CD4-positive, alpha-beta T cell treated with Interleukin-21 for 1 hour (primary cell): ENCODE data around the gene TPM3.
A peak's percentile ranks its signal among the peaks of the same experiment; 100 is the strongest.
"Not testable (repeated sequence)": the region's sequence is repeated elsewhere in the genome, so short reads cannot be mapped to it uniquely, and the experiment has no call there.

ENCODE experiments used
- DNase-seq: peaks from one replicate; pipeline ENCODE4 v3.0.0-alpha.2; 2020

TPM3 gene

DNA sequence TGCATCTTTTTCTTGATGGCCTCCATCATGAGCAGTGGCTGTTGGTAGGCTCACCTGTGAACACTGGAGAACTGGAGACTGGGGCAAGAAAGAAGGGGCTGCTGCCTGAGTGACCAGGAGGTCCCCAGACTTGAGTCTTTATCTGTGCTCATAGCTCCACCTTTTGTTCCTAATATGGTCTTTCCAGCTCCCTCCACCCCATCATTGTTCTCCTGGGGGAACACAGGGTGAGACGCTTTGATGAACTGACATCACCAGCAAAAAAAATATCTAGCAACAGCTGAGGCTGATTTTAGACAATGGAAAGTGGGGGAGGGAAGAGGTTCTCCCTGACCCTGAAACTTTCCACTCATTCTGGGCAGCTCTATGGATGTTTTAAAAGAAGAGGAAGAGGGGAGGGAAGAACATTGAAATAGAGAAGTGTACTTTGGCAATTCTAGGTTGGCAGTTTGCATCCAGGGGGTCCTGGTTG, at the start of gene TPM3:
TSS of gene TPM3 (minus strand) at position 111 of the 472 bp plus-strand sequence. CDS start at position 29, 82 bp downstream.
- no peak for DNase-seq

DNA sequence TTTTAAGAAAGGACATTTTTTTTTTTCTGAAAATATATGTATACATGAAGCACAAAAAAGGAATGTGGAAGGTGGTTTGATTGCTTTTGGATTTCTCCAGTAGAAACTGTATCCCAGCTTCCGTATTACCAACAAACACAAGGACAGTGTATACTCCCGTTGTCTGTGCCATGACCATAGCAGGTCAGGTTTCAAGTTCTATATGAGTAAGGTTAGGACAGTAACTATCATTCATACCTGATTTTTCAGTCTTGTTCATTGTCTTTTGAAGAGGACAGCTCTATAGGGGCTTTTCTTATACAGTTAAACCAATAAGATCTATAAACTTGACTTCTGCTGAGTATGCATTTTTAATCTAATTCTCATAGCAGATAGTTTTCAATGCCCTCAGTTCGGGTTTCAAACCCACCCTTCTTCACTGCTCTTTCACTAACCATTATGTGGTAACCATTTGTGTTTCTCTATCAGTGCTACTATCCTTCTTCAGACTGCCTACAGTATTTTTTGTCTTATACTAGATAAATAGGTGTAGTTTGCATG, 48.5 kb upstream of the TPM3 start:
- no peak for DNase-seq

DNA sequence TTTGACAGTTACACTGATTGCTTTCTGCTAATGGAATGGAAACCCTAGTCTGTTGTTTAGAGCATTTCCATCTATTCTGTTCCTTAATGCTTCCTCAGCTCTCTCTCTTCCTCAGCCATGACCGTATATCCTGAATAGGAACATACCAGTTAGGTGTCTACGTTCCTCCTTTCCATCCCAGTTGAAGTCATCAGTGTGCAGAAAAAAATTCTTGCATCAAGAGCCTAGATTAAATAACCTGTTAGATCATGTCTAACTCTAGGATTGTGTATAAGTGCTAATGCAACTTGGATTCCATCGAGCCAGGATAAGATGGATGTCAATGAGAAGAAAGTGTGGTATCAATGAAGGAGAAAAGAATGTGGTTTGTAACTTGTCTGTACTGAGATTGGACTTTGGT, 47.6 kb upstream of the TPM3 start:
- DNase-seq, result no peak

DNA sequence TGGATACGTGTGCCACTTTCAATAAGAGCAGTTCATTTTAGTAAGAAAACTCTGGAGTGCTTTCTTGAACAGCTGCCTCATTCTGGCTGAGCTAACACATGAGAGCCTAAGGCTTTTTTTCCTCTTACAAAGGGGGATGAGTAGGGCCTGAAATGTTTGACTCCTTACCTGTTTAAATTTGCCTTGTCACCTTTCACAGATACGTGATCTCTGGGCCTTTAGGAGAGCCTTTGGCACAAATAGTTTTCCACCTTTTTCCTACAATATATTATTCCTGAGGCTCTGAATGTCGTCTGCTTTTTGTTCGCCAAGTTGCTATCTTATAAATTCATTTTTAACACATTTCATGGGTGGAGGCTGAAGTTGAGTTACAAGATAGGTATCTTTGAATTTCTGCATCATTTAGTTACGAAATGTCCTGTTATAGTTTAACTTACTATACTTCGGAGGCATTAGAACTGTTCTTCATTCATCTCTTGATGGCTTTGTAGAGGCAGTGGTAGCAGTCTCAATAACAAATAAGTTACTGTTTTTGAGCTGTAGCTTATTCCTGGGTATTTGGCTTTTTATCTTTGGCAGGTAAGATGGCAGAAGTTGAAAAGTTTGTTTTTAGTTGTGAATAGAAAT, 46.1 kb upstream of the TPM3 start:
- DNase-seq, result no peak

DNA sequence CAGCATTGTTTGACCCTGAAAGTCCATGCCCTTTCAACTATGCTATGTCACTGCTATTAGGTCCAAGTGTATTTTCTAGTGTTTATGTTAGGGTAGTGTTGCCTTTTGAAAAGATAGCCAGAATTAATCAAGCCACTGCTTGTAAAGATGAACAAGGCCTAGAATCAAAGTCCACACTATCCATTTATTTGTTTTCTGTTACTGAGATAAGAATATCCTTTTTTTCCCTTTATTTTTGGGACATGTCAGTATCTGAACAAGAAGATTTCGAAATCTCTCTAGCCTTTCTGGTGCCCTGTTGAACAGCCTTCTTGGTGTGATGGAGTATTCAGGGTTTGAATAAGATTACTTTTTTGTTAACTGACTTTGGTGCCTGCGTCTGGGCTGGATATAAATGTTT, 45.5 kb upstream of the TPM3 start:
- DNase-seq, result no peak

DNA sequence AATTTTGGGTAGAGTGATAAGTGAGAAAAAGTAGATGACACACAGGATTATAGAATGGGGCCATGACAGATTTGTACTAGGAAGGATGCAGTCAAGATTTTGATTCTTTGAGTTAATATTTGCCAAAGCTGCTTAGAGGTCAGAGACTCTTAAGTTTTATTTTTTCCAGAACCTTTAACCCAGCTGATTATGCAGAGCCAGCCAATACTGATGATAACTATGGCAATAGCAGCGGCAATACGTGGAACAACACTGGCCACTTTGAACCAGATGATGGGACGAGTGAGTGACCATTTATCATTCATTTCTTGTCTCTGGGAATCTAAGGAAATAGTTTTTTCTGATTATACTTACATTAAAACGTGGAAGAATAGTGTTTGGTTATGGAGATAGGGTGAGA, 45.0 kb upstream of the TPM3 start:
- no peak for DNase-seq

DNA sequence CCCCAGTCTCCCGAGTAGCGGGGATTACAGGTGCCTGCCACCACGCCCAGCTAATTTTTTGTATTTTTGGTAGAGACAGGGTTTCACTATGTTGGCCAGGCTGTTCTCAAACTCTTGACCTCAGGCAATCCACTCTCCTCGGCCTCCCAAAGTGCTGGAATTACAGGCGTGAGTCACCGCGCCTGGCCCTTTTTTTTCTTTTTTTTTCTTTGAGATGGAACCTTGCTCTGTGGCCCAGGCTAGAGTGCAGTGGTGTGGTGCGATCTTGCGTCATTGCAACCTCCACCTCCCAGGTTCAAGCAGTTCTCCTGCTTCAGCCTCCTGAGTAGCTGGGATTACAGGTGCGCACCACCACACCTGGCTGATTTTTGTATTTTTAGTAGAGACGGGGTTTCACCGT, 41.2 kb upstream of the TPM3 start:
- not testable (repeated sequence) for DNase-seq

DNA sequence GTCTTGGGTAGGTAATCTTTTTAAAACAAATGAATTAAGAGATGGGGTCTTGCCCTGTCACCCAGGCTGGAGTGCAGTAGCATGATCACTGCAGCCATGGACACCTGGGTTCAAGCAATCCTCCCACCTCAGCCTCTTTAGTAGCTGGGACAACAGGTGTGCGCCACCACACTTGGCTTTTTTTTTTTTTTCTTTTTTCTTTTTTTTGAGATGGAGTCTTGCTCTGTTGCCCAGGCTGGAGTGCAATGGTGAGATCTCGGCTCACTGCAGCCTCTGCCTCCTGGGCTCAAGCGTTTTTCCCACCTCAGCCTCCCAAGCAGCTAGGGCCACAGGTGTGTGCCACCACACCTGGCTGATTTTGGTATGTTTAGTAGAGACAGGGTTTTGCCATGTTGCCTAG, 39.2 kb upstream of the TPM3 start:
- DNase-seq, result not testable (repeated sequence)

DNA sequence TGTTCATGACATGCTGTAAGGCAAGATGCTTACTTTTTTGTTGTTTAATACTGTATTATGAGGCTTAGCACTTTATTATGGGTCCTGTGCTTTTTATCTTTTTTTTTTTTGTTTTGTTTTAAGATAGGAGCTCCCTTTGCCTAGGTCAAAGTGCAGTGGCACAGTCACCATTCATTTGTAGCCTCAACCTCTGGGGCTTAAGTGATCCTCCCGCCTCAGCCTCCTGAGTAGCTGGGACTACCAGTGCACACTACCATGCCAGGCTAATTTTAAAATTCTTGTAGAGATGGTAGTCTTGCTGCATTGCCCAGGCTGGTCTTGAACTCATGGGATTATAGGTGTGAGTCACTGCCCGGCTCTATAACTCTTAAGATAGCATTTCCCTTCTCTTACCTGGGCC, 33.5 kb upstream of the TPM3 start:
- no peak for DNase-seq

DNA sequence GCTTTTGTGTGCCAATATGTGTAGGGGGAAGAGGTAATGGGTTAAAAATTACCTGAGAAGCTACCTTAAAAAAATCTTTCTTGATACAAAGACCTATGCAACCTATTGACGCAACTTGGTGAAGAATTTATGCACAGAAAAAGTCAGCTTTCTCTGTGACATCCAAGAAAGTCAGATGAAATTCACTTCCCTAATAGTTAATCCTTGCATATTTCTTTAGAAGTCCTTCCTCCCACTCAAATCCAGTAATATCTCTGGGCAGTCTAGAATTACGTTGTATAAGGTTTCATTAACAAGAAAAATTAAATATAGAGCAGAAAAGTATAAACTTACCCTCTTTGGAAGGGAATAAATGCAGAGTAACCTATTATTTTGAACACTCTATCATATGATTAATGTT, 31.7 kb upstream of the TPM3 start:
- no peak for DNase-seq

DNA sequence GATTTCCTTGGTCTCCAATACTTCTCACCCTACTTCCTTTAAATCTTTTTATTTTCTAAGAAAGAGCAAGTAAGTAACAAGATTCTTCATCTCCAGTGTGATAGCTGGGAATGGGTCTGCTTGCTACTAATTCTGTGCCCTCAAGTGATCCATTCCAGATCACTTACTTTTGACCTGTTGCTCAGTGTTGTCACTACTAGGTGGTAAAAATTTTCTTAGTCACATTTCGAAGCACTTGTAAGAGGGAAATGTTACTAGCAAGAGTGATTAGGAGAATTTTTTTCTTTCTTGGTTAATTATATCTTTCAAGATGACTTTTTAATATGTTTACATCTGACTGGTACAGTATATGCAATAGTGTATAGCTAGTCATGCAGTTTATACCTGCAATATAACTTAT, 31.0 kb upstream of the TPM3 start:
- DNase-seq, result no peak

DNA sequence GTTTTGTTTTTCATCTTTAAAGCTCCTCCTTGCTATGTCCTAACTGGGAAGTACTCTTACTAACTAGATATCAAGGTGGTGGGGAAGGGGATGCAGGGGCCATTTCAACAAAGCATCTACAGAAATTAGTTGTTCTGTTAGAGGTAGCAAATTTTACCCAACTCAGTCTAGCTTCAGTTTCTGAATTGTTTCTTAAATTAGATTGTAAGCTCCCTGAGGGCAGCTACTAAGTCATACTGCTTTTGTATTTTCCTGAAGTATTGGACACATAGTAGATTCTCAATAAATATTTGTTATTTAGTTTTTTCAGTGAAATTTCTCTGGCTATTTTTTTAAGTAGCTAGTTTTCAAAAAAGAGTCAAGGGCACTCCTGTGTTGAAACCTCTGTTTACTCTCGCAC, 30.6 kb upstream of the TPM3 start:
- DNase-seq, result no peak

DNA sequence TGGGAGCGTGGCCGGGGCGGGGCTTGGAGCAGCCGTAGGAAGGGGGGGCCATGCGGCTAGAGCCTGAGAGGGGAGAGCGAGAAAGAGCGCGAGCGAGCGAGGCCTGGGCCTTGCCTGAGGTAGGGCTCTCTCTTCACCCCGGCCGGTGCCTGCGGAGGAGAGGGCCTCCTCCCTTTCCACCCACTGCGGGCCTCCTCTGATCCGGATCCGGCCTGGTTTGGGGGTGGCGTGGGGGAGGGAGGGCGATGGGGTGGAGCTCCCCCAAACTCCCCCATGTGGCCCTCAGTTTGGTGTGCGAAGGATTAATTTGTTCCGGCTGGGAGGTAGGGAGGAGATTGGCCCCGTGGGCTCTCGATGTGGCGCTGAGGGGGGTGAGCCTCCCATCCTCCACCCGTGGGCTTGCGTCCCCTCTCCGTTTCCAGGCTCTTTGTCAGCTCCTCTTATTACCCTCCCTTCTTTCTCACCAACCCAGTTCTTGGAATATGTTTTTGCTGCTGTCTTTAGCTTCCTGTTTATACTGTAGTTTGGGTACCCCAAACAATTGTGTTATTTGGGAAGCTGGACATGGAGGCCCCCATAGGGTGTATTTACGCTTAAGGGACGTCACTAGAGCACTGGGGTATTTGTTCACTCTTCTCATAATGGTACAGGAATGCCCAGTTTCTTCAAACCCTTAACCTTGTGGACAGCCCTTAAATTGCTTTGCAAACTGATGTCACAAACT, 29.5 kb upstream of the TPM3 start:
- DNase-seq, result peak; percentile 81

DNA sequence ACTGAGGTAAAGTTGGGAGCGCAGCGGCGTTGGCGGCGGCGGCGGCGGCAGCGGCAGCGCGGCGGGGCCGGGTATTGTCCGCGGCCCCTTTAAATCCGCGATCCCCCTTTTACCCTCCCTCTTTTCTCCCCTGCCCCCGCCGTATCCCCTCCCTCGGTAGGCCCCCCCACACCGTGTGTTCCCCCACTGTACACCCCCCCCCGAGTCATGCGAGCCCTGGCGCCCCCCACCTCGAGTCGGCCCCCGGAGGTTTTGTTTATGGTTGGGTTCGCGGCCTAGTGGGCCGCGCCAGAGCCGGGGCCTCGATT, 29.0 kb upstream of the TPM3 start:
- DNase-seq, result no peak

DNA sequence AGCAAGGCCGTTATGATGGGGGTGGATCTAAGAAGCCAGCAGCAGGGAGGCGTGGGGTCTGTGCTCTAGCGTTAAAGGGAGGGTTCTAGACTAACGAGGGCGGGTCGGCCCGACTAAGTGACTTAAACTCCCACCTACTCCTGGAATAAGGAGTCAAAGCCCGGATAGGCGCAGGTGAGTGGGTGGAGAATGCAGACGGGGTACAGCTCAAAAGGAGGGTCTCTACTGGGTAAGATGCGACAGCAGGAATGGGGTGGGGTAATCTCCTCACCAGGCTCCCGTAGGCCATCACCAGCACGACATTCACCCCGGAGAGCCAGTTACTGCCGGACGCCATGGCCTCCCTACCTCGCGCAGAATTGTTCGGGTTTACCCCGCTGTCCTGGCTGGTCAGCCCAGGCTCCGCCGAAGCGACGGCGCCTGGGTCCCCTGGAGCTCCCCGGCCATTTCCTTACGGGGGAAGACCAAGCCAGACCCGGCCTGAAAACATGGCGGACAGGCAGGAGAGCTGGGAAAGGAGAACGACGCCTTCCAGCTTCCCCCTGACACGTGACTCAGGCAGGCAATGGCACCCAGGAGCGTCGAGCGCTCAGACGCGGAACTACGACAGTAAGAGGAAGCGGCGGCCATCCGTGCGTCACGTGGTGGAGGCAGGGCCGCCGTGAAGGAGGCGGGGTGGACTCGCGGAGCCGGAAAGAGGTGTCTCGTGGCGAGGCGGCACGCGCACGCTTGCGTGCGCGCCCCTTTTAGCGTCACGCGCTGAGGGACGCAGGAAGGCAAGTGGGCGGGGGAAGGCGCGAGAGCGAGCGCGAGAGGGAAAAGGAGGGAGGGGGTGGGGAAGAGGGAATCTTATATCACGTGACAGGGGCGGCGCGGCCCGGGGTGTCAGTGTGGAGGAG, 28.4 kb upstream of the TPM3 start, which contains the start of gene UBAP2L:
TSS of gene UBAP2L (plus strand) at position 885 of the 899 bp plus-strand sequence. CDS start 4,169 bp downstream, outside the sequence.
- DNase-seq, result peak; percentile 99

DNA sequence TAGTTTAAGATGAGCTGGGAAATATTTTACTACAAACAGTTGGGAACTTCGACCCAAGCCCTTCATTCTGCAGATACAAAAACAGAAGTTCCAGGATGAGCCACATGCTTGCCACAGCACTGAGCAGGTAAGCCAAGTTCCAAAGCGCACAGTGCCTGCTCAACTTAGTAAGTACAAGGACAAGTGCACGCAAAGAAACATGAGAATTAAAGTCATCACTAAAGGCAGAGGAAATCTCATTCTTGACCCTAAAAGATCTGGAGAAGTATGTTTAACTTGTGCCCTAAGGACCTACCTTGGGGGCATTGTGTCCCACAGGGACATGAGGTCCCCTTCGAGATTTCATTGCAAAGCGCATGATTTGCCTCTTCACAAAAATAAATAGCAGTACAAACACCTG, 27.6 kb upstream of the TPM3 start:
- no peak for DNase-seq

DNA sequence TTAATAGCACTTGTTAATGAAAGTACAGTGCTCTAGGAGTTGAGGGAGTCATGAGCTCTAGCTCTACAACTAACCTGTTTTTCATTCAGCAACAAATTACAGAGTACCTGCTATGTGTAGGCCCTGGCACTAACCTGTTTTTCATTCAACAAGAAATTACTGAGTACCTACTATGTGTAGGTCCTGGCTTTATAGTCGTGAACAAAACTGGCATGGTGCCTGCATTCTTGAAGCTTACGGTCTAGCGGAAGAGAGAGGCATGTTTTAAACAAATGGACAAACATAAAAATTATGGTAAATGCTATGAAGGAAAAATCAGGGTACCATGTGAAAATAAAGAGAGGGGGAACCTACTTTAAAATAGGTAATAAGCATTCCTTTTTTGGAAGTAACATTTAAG, 26.6 kb upstream of the TPM3 start:
- no peak for DNase-seq

DNA sequence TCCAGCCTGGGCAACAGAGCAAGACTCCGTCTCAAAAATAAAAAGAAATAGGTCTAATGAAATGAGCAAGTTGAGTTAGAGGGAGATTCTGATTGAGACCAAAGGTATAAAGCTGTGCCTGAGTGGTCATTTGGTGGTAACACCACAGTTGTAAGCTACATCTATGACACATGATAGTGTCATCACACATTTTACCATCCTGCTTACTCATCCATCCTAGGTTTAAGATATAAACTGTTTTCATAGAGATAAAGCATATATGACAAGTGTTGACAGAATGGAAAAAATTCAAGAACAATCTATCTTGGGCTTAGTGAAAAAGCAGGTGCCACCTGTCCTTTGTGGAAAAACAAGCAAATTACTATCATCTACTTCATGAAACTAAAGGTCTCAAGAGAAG, 21.4 kb upstream of the TPM3 start:
- DNase-seq, result no peak

DNA sequence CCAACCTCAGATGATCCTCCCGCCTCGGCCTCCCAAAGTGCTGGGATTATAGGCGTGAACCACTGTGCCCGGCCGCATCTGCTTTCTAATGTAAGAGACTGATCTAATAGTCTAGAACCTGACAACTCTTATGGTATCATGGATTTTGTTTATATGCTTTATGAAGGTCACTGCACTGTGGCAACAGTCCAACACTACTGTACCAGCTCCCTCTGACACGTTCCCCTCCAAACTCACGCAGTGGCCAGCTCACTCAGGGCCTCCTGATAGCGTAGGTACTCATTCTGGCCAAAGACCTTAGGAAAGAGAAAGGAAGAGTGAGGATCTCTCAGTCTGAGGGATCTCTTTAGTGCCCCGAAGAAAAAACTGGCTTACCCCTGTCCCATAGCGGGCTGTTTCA, 20.2 kb upstream of the TPM3 start:
- DNase-seq, result no peak

DNA sequence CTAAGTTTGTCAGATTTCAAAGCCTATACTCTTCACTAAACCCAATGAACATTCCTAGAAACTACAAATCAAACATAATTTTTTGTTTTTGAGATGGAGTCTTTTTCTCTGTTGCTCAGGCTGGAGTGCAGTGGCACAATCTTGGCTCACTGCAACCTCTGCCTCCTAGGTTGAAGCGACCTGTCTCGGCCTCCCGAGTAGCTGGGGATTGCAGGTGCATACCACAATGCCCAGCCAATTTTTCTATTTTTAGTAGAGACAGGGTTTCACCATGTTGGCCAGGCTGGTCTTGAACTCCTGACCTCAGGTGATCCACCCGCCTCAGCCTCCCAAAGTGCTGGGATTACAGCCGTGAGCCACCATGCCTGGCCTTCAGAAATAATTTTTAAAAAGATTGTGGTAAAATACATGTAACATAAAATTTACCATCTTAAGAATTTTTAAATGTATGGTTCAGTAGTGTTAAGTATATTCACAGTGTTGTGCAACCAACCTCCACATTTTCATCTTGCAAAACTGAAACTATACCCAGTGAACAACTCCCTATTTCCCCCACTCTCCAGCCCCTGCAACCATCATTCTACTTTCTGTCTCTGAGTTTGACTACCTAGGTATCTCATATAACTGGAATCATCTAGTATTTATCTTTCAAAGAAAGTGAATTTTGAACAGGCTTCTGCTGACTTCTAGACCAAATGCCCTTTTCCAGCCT, 16.9 kb upstream of the TPM3 start:
- DNase-seq, result no peak

DNA sequence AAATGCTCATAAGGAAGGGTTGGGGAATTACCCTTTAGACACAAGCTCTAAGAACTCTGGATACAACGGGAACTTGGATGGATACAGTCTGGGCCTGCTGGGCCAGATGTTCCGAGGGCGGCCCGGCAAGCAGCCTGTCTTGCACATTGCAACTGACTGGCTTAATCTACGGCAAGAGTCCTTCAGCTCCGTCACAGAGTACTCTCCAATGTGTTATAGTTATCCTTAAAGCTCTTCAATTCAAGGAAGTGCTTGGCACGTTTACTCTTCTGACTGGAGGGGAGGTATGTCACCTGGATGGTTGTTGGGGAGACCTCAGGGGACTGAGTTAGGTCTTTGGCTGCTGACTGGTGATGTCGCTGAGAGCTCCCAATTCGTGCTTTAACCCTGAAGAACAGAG, 15.4 kb upstream of the TPM3 start:
- no peak for DNase-seq

DNA sequence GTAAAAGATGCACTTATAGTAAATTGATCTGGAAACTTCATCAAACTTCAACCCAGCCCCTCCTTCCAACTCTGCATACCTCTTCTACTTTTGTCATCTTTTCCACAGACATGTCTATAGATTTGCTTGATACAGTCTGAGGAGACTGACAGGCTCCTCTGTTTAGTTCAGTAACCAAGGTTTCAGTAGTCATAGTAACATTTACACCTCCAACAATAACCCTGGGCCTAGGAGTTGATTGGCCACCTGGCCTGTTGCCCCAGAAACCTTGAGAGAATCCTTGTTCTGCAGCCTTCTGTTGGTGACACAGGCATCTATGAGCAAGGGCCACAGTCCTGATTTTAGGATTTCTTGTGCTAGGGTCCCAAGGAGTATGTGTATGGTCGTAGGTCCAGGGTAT, 14.3 kb upstream of the TPM3 start, which contains the start of gene CFAP141:
TSS of gene CFAP141 (minus strand) at position 138 of the 400 bp plus-strand sequence. CDS start at position 112, 26 bp downstream.
- peak; percentile 18 for DNase-seq

DNA sequence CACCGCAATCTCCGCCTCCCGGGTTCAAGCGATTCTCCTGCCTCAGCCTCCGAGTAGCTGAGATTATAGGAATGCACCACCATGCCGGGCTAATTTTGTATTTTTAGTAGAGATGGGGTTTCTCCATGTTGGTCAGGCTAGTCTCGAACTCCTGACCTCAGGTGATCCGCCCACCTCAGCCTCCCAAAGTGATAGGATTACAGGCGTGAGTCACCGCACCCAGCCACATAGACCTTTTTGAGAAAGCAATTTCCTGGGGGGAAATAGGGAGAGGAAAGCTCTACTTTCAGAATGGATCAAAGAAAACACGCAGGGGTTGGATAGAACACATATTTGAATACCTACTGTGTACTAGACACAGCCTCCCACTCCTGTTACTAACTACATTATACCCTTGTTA, 13.9 kb upstream of the TPM3 start:
- DNase-seq, result not testable (repeated sequence)
